ENCODE measurements around the gene OR2T3.
"Not testable (repeated sequence)": the region's sequence is repeated elsewhere in the genome, so short reads cannot be mapped to it uniquely, and the experiment has no call there.

The OR2T3 gene

GRCh38 chr1:248473051-248473450, at the start of gene OR2T3:
Gene OR2T3, plus strand, starts transcription at chr1:248473351. Its CDS starts 0 bp downstream, at chr1:248473351.
- not testable (repeated sequence) for DNase-seq

DNA sequence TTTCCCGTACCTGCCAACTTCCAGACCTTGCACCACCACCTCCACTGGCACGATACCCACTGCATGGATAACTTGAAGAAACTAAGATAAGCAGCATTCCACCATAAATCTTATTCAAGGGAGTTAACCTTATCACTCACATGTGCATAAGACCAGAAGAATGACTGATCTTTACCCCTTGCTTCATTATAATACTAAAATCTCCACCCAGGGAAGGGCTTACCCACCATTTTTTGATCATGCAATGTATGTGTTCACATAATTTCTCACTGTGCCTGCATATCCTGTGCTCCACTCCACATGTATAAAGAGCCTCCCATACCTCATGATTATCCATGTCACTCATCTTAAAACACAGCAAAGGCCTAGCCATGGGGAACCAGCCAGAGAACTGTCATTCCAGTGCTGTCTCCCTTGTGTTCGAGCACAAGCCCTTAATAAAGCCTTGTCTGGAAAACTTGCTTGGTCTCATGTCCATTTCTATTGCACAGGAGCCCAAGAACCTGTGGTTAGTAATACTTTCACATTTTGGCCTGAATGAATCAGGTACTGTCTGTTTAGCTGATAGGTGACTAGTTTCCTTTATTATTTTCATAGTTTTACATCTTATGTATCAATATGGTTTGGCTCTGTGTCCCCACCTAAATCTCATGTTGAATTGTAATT, 45.5 kb upstream of the OR2T3 start:
- DNase-seq: not testable (repeated sequence)

- DNase-seq: not testable (repeated sequence)
Observed at GRCh38 chr1:248428192-248428533, 45.0 kb upstream of the OR2T3 start.

DNA sequence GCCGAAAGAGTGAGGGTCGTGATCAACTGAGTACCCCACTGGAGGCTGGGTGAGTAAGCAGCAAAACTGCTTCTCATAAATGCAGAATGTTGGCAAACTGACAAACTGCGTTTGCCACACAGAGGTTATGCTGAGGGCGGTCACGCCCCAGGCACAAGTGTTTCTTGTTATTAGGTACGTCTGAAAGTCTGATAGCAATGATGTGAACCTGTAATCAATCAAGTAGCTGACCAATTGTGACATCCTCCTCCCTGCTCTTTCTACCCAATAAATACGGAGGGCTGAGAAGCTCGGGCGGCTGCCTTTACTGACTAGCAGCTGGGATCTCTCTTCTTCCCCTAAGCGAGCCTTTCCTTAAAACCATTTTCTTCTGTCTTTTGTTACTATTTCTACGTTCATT, 41.5 kb upstream of the OR2T3 start:
- not testable (repeated sequence) for DNase-seq

DNA sequence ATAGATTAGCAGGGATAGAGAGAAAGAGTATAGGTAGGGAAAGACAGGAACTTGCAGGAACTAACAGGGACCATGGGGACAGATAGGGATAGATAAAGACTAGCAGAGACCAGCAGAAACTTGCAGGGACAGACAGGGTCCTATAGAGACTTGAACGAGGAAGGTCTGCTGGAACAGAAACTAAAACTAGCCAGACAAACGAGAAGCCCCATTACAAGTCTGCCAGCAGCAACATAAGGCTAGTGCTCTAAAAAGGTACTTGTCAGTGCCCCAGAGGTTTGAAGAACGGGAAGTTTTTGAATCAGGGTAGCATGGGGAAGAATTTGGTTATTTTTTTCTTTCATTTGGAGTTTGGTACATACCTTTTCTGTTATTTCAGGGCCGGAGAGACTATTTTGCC, 41.0 kb upstream of the OR2T3 start:
- DNase-seq: not testable (repeated sequence)

- DNase-seq: not testable (repeated sequence)
Observed at GRCh38 chr1:248433811-248434415, 39.2 kb upstream of the OR2T3 start.

DNA sequence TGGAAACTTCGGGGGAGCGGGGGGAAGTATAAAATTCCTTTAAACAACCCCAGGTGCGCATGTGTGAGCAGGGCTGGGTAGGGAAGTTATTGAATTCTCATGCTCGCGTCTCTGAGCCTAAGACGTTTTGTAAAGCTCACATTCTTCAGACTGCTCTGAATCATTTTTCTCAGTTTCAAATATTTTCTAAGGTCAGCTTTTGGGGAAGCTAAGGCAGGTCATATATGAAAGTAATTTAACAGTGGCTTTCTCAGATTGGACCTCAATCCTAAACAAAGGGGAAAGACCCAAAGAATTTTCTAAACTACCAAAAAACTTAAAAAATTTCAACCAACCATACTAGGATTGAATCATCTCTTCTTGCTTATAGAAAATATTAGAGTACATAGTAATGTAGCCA, 38.2 kb upstream of the OR2T3 start:
- DNase-seq: not testable (repeated sequence)

- DNase-seq: not testable (repeated sequence)
Observed at GRCh38 chr1:248436303-248436702, 36.8 kb upstream of the OR2T3 start.

GRCh38 chr1:248438668-248439067, 34.5 kb upstream of the OR2T3 start:
- DNase-seq: not testable (repeated sequence)

DNA sequence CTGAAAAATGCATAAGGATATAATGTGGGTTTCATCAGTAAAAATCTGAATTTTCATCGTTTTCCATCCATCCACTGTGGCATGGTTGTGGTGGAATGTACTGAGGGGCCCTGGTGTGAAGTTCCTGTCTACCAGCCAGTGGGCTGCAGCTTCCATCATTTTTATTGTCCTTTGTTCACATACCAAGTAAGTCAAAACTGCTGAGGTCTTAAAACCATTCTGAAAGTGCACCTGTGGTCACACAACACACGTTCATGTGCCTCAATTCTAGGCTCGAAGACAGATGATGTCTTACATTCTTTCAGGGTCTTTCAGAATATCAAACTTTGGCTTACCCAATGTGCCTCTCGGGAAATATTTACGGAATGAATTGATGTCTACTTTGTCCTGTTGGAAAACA, 33.9 kb upstream of the OR2T3 start:
- not testable (repeated sequence) for DNase-seq

DNA sequence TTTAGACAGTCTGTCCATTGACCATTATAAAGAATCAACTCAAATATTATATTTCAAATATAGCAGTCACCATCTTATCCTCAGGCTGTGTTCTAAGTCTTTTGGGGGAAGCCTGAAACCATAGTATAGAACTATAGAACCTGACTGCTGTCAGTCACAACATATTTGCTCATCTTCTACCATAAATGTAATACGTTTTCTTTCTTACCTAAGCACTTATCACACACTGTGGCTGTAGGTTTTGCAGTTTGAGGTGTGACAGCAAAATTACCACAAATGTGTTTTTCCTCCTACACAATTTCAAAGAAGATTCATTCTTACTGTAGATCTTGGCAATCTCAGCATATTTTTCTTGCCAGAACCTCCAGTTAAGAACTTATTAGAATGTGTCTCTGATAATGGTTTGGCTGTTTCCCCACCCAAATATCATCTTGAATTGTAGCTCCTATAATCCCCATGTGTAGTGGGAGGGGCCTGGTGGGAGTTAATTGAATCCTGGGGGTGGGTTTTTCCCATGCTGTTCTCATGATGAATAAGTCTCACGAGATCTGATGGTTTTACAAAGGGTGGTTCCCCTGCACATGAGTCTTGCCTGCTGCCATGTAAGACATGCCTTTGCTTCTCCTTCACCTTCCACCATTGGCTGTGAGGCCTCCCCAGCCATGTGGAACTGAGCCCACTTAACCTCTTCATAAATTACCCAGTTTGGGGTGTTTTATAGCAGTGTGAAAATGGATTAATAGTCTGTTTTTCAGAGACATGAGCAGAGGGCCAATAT, 30.5 kb upstream of the OR2T3 start:
- not testable (repeated sequence) for DNase-seq

GRCh38 chr1:248444603-248445002, 28.5 kb upstream of the OR2T3 start:
- not testable (repeated sequence) for DNase-seq

- not testable (repeated sequence) for DNase-seq
Observed at GRCh38 chr1:248445399-248445798, 27.8 kb upstream of the OR2T3 start, which contains the start of gene OR2T2. Gene OR2T2, plus strand, starts transcription at chr1:248445637. Its CDS starts 7,161 bp downstream, at chr1:248452798.

- not testable (repeated sequence) for DNase-seq
Observed at GRCh38 chr1:248448409-248449074, 24.6 kb upstream of the OR2T3 start.

GRCh38 chr1:248449821-248450465, 23.2 kb upstream of the OR2T3 start:
- DNase-seq: not testable (repeated sequence)

DNA sequence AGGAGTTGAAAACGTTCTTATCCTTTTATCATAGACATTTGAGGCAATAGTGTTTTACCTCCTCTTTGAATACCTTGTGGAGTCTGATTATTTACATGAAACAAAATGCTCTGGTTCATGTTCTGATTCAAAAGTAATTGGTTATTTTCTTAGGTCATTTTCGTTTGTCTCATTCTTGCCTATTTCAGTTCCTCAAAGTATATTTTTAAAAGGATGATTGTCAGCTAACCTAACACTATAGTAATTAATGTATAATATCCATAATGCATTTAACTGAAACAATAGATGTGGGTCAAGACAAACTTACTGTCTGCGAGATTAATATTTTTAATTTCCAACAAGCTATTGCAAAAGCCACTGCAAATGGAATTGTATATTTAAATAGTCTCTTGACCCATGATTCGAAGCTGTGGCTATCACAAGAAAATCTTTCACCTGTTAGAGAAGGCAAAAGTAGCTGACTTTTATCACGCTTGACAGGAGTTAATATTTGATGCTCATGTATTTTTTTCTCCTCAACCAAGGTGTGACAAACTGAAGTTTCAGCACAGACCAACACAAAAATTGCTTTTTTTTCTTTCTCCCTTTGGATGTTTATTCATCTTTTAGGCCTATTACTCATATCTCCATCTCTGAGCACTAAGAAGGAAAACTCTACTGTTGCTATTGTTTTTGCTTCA, 22.5 kb upstream of the OR2T3 start:
- DNase-seq: not testable (repeated sequence)

- not testable (repeated sequence) for DNase-seq
Observed at GRCh38 chr1:248453619-248454018, 19.5 kb upstream of the OR2T3 start.

- not testable (repeated sequence) for DNase-seq
Observed at GRCh38 chr1:248455045-248455444, 18.1 kb upstream of the OR2T3 start.

DNA sequence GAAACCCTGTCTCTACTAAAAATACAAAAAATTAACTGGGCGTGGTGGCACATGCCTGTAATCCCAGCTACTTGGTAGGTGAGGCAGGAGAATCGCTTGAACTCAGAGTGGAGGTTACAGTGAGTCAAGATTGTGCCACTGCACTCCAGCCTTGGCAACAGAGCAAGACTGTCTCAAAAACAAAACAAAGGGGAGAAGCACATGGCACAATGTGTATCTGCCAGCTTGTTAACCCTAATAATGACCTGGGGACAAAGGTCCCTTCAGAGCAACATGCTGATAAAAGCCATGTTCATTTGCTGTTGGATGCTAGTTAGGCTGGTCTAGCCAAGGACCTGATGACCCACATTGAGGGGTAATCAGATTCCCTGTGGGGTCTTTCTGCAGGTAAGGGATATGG, 16.5 kb upstream of the OR2T3 start:
- not testable (repeated sequence) for DNase-seq

- not testable (repeated sequence) for DNase-seq
Observed at GRCh38 chr1:248459117-248459516, 14.0 kb upstream of the OR2T3 start.

DNA sequence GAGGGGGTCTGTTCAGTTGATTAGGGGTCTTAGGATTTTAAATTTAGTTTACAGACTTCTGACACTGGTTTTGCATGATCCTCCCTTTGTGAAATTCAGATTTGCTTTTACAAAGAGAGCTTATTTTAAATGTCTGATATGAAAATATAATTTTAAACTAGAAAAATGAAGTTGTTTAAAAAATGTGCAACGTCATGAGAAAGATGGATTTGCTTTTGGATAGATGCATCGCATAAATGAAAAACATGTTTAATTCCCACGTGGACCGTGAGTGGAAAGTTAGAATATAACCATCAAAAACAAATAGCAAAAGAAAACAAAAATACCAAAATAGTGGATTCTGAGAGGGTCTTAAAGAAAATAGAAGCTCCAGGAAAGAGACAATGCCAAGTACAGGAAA, 2.0 kb upstream of the OR2T3 start:
- no peak for DNase-seq

- not testable (repeated sequence) for DNase-seq
Observed at GRCh38 chr1:248472111-248472510, 1.0 kb upstream of the OR2T3 start.
